NCI-H446 (cell line): ENCODE measurements around the gene PREPL.
"Not testable (repeated sequence)": the region's sequence is repeated elsewhere in the genome, so short reads cannot be mapped to it uniquely, and the experiment has no call there.

ENCODE experiments used
- DNase-seq, 2 experiments: peaks; one replicate each; lab custom pipeline; 2025; lab: John Stamatoyannopoulos, UW

PREPL gene

GRCh38 chr2:44361330-44362206 lies at the start of gene PREPL, which contains the start of gene CAMKMT:
Gene PREPL (minus strand): TSS chr2:44361494. CDS start chr2:44346342, 15,152 bp downstream.
Gene CAMKMT (plus strand): TSS chr2:44361947.
- peak; percentile 85 to 96 for DNase-seq

- DNase-seq: no peak
Measured at GRCh38 chr2:44398243-44398897, 37.1 kb upstream of the PREPL start.

- no peak for DNase-seq
Measured at GRCh38 chr2:44397447-44398175, 36.3 kb upstream of the PREPL start.

- DNase-seq: peak; percentile 10 to 60
Measured at GRCh38 chr2:44392338-44392943, 31.1 kb upstream of the PREPL start.

DNA sequence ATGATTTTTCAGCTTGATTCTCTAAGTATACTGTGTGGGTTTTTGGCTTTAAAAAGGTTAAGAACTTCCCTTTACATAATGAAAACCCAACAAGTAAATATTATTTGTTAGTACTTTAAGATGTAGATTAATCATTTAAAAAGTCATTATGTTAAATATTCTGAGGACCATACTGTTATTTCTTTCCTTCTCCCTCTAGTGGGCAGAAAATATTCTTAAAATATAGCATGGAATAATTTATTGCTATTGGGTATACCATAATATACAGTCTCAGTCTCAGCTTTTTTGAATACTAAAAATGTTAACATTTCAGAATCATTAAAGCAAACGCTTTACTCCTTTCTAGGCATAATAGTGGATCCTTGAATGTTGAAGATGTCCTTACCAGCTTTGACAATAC lies 28.6 kb upstream of the PREPL start:
- DNase-seq: no peak

GRCh38 chr2:44388877-44389276 lies 27.6 kb upstream of the PREPL start:
- no peak for DNase-seq

DNA sequence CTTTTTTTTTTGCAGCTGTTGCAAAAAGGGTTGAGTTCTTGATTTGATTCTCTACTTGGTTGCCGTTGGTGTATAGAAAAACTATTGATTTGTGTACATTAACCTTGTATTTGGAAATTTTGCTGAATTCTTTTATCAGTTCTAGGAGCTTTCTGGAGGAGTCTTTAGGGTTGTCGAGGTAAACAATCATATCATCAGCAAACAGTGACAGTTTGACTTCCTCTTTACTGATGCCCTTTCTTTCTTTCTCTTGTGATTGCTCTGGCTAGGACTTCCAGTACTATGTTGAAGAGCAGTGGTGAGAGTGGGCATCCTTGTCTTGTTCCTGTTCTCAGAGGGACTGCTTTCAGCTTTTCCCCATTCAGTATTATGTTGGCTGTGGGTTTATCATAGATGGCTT lies 23.9 kb upstream of the PREPL start:
- not testable (repeated sequence) for DNase-seq

- no peak for DNase-seq
Measured at GRCh38 chr2:44377486-44377885, 16.2 kb upstream of the PREPL start.

DNA sequence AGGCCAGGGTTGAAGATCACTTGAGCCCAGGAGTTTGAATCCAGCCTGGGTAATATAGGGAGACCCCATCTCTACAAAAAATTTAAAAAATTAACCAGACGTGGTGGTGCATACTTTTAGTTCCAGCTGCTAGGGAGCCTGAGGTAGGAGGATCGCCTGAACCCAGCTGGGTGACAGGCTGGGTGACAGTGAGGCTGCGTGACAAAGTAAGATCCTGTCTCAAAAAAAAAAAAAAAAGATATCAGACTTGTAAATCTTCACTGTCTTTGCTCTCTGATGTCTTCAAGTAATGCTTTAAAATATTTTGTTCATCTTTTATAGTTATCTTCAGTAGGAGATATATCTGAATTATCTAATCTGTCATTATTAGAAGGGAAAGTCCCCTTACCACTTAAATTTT lies 11.0 kb upstream of the PREPL start:
- DNase-seq: no peak

DNA sequence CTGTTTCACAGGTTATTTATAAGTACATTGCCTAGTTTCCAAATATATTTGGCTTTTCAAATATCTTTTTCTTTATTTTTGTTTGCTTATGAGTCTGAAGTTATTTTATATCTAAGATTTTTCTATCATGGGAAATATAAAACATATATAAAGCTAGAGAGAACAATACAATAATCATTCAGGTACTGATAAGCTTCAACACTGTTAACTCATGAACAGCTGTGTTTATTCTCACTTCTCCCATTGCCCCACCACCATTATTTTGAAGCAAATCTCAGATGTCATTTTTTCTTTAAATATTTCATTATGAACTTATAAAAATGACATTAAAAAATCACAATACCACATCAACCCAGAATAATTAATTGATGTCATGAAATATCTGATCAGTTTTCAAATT lies 10.2 kb upstream of the PREPL start:
- DNase-seq: no peak

DNA sequence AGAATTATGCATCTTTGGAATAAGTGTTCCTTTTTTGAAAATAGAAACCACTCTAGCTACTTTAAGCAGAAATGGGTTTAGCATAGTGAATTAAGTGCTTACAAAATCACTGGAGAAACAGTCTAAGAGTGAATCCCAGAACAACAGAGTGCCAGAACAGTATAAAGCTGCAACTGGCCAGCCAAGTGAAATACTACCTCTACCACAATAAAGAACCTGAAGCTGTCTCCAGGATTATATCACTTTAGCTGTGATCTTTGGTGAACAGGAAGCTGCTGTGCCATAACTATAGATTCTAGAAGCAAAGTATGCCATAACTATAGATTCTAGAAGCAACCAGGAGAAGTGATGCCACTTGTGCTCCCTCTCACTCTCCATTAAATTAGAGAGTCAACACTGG lies 8.1 kb upstream of the PREPL start:
- no peak for DNase-seq

DNA sequence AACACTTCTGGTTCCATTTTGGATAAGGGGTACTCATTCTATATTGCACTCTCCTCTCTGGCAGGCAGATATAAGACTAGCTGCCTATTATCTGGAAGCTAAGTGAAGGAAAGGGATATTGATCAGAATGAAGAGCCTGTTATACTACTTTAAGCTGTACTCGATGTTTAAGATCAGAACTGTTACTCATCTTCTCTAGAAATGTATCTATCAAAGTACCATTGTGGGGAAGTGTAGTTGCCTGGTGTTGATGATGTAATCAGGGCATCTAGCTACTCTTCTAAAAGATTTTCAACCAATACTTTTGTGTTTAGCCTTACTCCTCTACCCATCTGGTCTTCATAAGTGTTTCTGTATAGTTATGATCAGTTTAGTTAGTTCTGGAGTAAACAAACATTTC lies 6.3 kb upstream of the PREPL start:
- no peak for DNase-seq

DNA sequence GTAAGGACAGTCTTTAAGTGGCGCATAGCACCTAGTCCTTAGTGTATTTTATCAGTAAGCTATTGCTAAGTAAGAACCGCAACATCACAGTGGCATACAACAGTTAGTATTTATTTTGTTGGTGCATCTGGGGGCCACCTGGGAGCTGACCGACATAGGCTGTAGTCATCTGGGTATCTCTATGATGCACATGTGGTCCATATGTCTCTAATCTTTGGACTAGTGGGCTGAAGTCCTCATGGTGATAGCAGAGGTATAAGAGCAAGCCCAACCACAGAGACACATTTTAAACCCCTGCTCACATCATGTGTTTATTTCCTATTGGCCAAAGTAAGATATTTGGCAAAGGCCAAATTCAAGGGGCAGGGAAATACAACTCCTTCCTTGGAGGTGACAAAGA lies 3.3 kb upstream of the PREPL start:
- no peak for DNase-seq

DNA sequence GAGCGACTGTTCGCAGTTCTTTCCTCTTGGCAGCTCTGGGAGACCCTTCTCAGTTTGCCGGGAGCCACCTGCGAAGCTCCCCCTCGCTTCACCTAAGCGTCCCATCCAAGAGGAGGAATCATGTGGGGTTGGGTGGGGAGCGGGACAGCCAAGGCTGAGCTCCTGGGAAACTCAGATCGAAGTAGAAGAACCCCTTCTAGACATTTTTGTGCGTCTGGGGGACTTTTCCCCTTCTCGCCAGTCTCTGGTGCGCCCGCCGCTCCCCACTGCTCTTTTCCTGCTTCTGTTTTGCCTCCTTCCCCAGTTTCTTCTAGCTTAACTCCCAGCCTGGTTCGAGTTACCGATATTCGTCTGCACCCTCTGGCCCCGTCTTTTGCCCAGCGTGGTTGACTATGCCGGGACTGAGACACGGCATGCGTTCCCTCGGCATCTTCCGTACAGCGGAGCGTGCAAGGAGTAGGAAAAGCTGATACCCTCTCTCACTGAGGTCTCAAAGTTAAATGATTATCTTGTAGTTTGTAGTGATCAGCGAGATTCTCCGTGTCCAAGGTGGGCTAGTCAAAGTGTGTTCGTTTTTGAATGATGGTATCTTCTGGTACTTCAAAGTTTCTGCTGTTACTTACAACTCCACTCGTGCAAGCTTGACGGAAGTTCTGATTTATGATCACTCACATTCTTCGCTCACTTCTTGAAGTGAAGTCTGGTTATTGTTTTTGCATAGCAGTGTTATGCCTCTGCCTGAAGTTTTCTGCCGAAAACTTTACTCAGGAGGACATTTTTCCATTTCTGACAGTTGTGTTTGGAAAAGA lies 1.1 kb upstream of the PREPL start:
- DNase-seq: no peak

- DNase-seq: no peak
Measured at GRCh38 chr2:44360749-44361329, 455 bp downstream of the PREPL start.

DNA sequence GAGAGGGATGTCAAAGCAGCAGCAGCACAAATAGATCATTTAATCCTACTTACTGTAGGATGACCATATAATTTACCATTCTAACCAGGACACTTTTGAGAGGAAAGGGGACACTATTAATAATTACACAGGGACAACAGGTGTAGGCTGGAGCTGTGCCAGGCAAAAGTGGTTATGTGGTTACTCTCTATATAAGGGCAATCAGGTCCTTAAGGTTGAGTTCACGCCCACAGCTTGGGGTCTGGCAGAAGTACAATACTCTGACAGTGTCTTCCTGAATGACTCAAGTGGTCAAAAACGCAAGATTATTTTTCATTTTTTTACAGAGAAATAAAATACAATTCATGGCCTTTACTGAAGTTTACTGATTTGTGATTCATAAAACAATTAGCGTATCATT lies 2.8 kb downstream of the PREPL start:
- no peak for DNase-seq

- DNase-seq: no peak
Measured at GRCh38 chr2:44354761-44355160, 6.5 kb downstream of the PREPL start.

DNA sequence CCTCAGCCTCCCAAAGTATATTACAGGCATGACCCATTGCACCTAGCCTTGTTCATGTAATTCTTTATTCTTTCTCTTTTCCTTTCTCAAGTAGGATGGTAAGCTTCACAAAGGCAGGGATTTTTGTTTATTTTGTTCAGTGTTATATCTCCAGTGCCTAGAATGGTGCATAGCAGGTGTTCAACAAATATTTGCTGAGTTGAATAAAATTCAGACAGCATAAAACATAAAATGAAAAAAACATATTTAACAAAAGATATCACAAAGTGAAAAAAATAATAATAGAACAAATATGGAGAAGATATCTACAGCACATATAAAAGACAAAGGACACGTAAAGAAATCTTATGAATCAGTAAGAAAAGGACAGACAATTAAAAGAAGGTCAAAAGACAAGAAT lies 8.8 kb downstream of the PREPL start:
- DNase-seq: no peak

- DNase-seq: no peak
Measured at GRCh38 chr2:44351676-44352075, 9.6 kb downstream of the PREPL start.

DNA sequence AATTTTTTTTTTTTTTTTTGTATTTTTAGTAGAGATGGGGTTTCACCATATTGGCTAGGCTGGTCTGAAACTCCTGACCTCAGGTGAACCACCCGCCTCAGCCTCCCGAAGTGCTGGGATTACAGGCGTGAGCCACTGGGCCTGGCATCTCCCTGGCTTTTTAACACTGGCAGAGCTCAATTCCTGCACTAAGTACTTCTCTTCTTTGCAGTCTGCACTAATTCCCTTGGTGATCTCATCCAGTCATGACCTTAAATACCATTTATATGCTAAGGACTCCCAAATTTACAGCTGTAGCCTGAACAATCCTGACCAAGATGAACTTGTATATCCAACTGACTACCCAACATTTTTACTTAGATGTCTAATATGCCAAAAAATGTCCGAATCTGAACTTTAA lies 10.2 kb downstream of the PREPL start:
- DNase-seq: no peak

- DNase-seq: no peak
Measured at GRCh38 chr2:44349506-44349905, 11.8 kb downstream of the PREPL start.
